Measurements from ENCODE around the gene STPG2. TPM values are rescaled to one million over a fixed set of nuclear protein-coding genes. Genes with fewer than 3 reads are reported as not detected.
"Not testable (repeated sequence)": the region's sequence is repeated elsewhere in the genome, so short reads cannot be mapped to it uniquely, and the experiment has no call there.

Gene STPG2
- total RNA-seq, 2 donors from 2014 or later = not detected

- Histone ChIP-seq H3K27me3 (replicated peaks; ENCODE audit: insufficient read depth) (no peaks in the 10 kb centered on the region), H3K4me1 (ENCODE audit: control insufficient read depth in 1 of 2, low read depth in 2 of 2) (no peaks in the 10 kb centered on the region), H3K4me3 (no peak overlapping the region), H3K36me3 (no peaks in the 10 kb centered on the region), H3K9me3 (no peaks in the 10 kb centered on the region), H3K27ac (no peak overlapping the region)
- ATAC-seq (ENCODE audit: insufficient number of reproducible peaks, low FRiP score, low read depth) (no peak), DNase-seq (ENCODE audit: low spot score) (no peak)
- TF ChIP-seq, protein P1, sequence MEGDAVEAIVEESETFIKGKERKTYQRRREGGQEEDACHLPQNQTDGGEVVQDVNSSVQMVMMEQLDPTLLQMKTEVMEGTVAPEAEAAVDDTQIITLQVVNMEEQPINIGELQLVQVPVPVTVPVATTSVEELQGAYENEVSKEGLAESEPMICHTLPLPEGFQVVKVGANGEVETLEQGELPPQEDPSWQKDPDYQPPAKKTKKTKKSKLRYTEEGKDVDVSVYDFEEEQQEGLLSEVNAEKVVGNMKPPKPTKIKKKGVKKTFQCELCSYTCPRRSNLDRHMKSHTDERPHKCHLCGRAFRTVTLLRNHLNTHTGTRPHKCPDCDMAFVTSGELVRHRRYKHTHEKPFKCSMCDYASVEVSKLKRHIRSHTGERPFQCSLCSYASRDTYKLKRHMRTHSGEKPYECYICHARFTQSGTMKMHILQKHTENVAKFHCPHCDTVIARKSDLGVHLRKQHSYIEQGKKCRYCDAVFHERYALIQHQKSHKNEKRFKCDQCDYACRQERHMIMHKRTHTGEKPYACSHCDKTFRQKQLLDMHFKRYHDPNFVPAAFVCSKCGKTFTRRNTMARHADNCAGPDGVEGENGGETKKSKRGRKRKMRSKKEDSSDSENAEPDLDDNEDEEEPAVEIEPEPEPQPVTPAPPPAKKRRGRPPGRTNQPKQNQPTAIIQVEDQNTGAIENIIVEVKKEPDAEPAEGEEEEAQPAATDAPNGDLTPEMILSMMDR (IDR thresholded peaks at IDR 0.05) = no peak
Measured at GRCh38 chr4:97911236-97911906, 231.9 kb downstream of the STPG2 start.

DNA sequence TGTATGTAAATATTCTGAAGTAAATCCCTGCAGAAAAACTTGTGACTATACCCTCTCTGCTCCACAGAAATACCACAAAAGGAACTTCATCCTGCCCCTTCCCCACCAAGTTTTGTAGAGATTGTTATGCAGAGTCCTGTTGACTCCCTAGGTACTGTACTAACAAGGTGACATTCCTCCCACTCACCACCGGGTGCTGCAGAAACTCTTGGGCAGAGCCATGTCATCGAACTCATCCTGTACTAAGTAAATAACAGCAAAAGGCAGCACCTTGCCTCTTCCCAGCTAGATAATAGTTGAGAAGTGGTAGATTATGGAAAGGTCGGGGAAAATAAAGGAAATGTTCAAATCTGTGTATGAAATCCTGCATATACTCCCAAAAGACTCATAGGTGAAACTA, 233.3 kb downstream of the STPG2 start:
- H3K27ac ChIP-seq = no peak overlapping the region
- H3K4me1 ChIP-seq (ENCODE audit: control insufficient read depth in 1 of 2, low read depth in 2 of 2) = no peaks in the 10 kb centered on the region
- DNase-seq (ENCODE audit: low spot score) (no peak), ATAC-seq (ENCODE audit: insufficient number of reproducible peaks, low FRiP score, low read depth) (no peak)
- no peak overlapping the region for H3K4me3 ChIP-seq
- TF ChIP-seq, protein P1 (IDR thresholded peaks at IDR 0.05) = no peak
- no peaks in the 10 kb centered on the region for H3K9me3 ChIP-seq
- H3K36me3 ChIP-seq = no peaks in the 10 kb centered on the region
- H3K27me3 ChIP-seq (replicated peaks; ENCODE audit: insufficient read depth) = no peaks in the 10 kb centered on the region

- H3K9me3 ChIP-seq; H3K27me3 ChIP-seq (replicated peaks; ENCODE audit: insufficient read depth); H3K4me3 ChIP-seq; H3K27ac ChIP-seq; H3K4me1 ChIP-seq (ENCODE audit: control insufficient read depth in 1 of 2, low read depth in 2 of 2); H3K36me3 ChIP-seq; ATAC-seq (ENCODE audit: insufficient number of reproducible peaks, low FRiP score, low read depth); DNase-seq (ENCODE audit: low spot score): not testable (repeated sequence)
Measured at GRCh38 chr4:97903436-97904189, 239.7 kb downstream of the STPG2 start.

GRCh38 chr4:97900229-97900628, 243.0 kb downstream of the STPG2 start:
- ATAC-seq (ENCODE audit: insufficient number of reproducible peaks, low FRiP score, low read depth) = no peak
- H3K27ac ChIP-seq = no peak overlapping the region
- H3K27me3 ChIP-seq (replicated peaks; ENCODE audit: insufficient read depth) = no peaks in the 10 kb centered on the region
- H3K36me3 ChIP-seq = no peaks in the 10 kb centered on the region
- H3K4me3 ChIP-seq = no peak overlapping the region
- DNase-seq (ENCODE audit: low spot score) = no peak
- peaks cover 3% of the 10 kb centered on the region for H3K9me3 ChIP-seq
- H3K4me1 ChIP-seq (ENCODE audit: control insufficient read depth in 1 of 2, low read depth in 2 of 2) = no peaks in the 10 kb centered on the region
- TF ChIP-seq, protein P1 (IDR thresholded peaks at IDR 0.05) = no peak

- Histone ChIP-seq H3K4me3 (no peak overlapping the region), H3K27ac (no peak overlapping the region), H3K36me3 (no peaks in the 10 kb centered on the region), H3K9me3 (no peaks in the 10 kb centered on the region), H3K27me3 (replicated peaks; ENCODE audit: insufficient read depth) (no peaks in the 10 kb centered on the region), H3K4me1 (ENCODE audit: control insufficient read depth in 1 of 2, low read depth in 2 of 2) (no peaks in the 10 kb centered on the region)
- TF ChIP-seq, protein P1 (IDR thresholded peaks at IDR 0.05) = no peak
- DNase-seq (ENCODE audit: low spot score) (no peak), ATAC-seq (ENCODE audit: insufficient number of reproducible peaks, low FRiP score, low read depth) (no peak)
Measured at GRCh38 chr4:97892592-97893266, 250.5 kb downstream of the STPG2 start.

All from thoracic aorta (tissue), 2 donors.